H1 (cell line): ENCODE measurements around the gene NLK. TPM values are rescaled to one million over a fixed set of nuclear protein-coding genes. Genes with fewer than 3 reads are reported as not detected.
"Not testable (repeated sequence)": the region's sequence is repeated elsewhere in the genome, so short reads cannot be mapped to it uniquely, and the experiment has no call there.

Source experiments
- CTCF ChIA-PET: fragments of 300-600 bp; sonication (Branson Sonifier 250); formaldehyde crosslinking; loops from one replicate; lab custom pipeline; 2021; ENCODE audit not compliant: partially characterized antibody; lab: Charles Lee
- POLR2A ChIA-PET: fragments of 300-600 bp; sonication (Branson Sonifier 250); formaldehyde crosslinking; loops from one replicate; lab custom pipeline; 2021; ENCODE audit warnings: inconsistent platforms; ENCODE audit not compliant: partially characterized antibody; lab: Charles Lee
- DNase-seq, 2 experiments: peaks; one replicate each; pipeline versions ENCODE4 v3.0.0 to v3.0.0-alpha.2; 2010 to 2022; ENCODE audit warnings: low spot score in 2 of 2, low read depth in 1 of 2, mixed read lengths in 1 of 2
- FAIRE-seq: peaks from 2 replicates; lab custom pipeline; 2011; peaks lifted over from hg19 to GRCh38; lab: Jason Lieb, UNC
- H2AFZ ChIP-seq: 2 replicates; pipeline ENCODE4 v1.8.1; 2012; ENCODE audit warnings: low read length, inconsistent platforms
- H2AK5ac ChIP-seq: 2 replicates; pipeline ENCODE4 v1.6.1; 2013; ENCODE audit warnings: low read depth, low read length
- H2BK120ac ChIP-seq: replicated peaks from 2 replicates; pipeline ENCODE3; 2013; ENCODE audit warnings: low read depth, low read length, inconsistent platforms
- H2BK12ac ChIP-seq: 2 replicates; pipeline ENCODE4 v1.6.1; 2013; ENCODE audit warnings: low read depth, low read length
- H2BK15ac ChIP-seq: 2 replicates; pipeline ENCODE4 v1.6.1; 2013; ENCODE audit warnings: low read length
- H2BK20ac ChIP-seq: 2 replicates; pipeline ENCODE4 v1.6.1; 2013; ENCODE audit warnings: low read length
- H2BK5ac ChIP-seq: 2 replicates; pipeline ENCODE4 v1.6.1; 2013; ENCODE audit warnings: low read depth, low read length
- H3K14ac ChIP-seq: 2 replicates; pipeline ENCODE4 v1.6.1; 2013; ENCODE audit warnings: inconsistent platforms; ENCODE audit not compliant: insufficient read length
- H3K18ac ChIP-seq: 2 replicates; pipeline ENCODE4 v1.6.1; 2013; ENCODE audit warnings: low read length; ENCODE audit errors: extremely low read depth
- H3K23ac ChIP-seq: 2 replicates; pipeline ENCODE4 v1.6.1; 2013; ENCODE audit warnings: inconsistent platforms; ENCODE audit not compliant: insufficient read length
- H3K23me2 ChIP-seq: 2 replicates; pipeline ENCODE4 v1.6.1; 2013; ENCODE audit warnings: low read depth, low read length
- H3K27ac ChIP-seq: 2 replicates; pipeline ENCODE4 v1.6.1; 2011; ENCODE audit warnings: low read depth, low read length, inconsistent platforms
- H3K27me3 ChIP-seq, 4 experiments: replicated peaks in 1 of 4; 1 replicate in 1 of 4; 2 replicates in 3 of 4; pipeline versions ENCODE4 v1.6.1 to v1.8.1; 2011 to 2013; ENCODE audit warnings: low read length in 3 of 4, mild to moderate bottlenecking in 3 of 4, inconsistent platforms in 2 of 4, mixed read lengths in 2 of 4, moderate library complexity in 1 of 4; ENCODE audit not compliant: control insufficient read depth in 3 of 4, insufficient read depth in 3 of 4; ENCODE audit errors: extremely low read depth in 1 of 4
- H3K36me3 ChIP-seq, 4 experiments: 2 replicates each; pipeline versions ENCODE4 v1.6.1 to v1.8.1; 2011 to 2013; ENCODE audit warnings: mild to moderate bottlenecking in 4 of 4, low read length in 3 of 4, moderate library complexity in 2 of 4, control low read depth in 1 of 4, inconsistent platforms in 1 of 4; ENCODE audit not compliant: insufficient read depth in 4 of 4, control insufficient read depth in 2 of 4
- H3K4ac ChIP-seq: replicated peaks from 2 replicates; pipeline ENCODE3; 2013; ENCODE audit warnings: low read length, low read depth, mixed read lengths, inconsistent platforms; ENCODE audit not compliant: insufficient read length
- H3K4me1 ChIP-seq, 4 experiments: replicated peaks in 1 of 4; 1 replicate in 1 of 4; 2 replicates in 3 of 4; pipeline versions ENCODE4 v1.6.1 to v1.8.1; 2011 to 2013; ENCODE audit warnings: low read length in 3 of 4, inconsistent platforms in 2 of 4, mixed read lengths in 1 of 4; ENCODE audit not compliant: insufficient read depth in 4 of 4, control insufficient read depth in 3 of 4
- H3K4me2 ChIP-seq, 2 experiments: 2 replicates each; pipeline versions ENCODE4 v1.6.1 to v1.8.1; 2011 to 2013; ENCODE audit warnings: low read depth in 2 of 2, low read length in 2 of 2, control low read depth in 1 of 2, inconsistent platforms in 1 of 2, mild to moderate bottlenecking in 1 of 2; ENCODE audit not compliant: insufficient read depth in 1 of 2
- H3K4me3 ChIP-seq, 4 experiments: fragments of 200-600, 300-600 bp in 1 of 4; sonication (generic), shearing (Covaris generic), sonication (Bioruptor Twin) in 1 of 4; 2 replicates each; pipeline versions ENCODE4 v1.5.1 to v1.8.1; 2011 to 2016; ENCODE audit warnings: low read length in 4 of 4, low read depth in 3 of 4, control low read depth in 2 of 4, inconsistent platforms in 2 of 4, mild to moderate bottlenecking in 2 of 4, mixed read lengths in 1 of 4, moderate library complexity in 1 of 4; ENCODE audit not compliant: insufficient read depth in 2 of 4; ENCODE audit errors: extremely low read depth in 1 of 4
- H3K56ac ChIP-seq: replicated peaks from 2 replicates; pipeline ENCODE3; 2013; ENCODE audit warnings: low read depth, mild to moderate bottlenecking, mixed read lengths, low read length, inconsistent platforms; ENCODE audit not compliant: insufficient read length
- H3K79me1 ChIP-seq: 2 replicates; pipeline ENCODE4 v1.6.1; 2013; ENCODE audit warnings: low read depth, low read length, control low read depth
- H3K79me2 ChIP-seq, 2 experiments: 2 replicates each; pipeline versions ENCODE4 v1.6.1 to v1.8.1; 2012 to 2013; ENCODE audit warnings: low read length in 2 of 2, mild to moderate bottlenecking in 2 of 2, inconsistent platforms in 1 of 2; ENCODE audit not compliant: insufficient read depth in 2 of 2, control insufficient read depth in 1 of 2
- H3K9ac ChIP-seq, 4 experiments: replicated peaks in 1 of 4; 1 replicate in 1 of 4; 2 replicates in 3 of 4; pipeline versions ENCODE4 v1.6.1 to v1.8.1; 2011 to 2013; ENCODE audit warnings: low read depth in 3 of 4, low read length in 3 of 4, control low read depth in 2 of 4, mild to moderate bottlenecking in 2 of 4, moderate library complexity in 2 of 4, inconsistent platforms in 1 of 4; ENCODE audit errors: extremely low read depth in 1 of 4
- H3K9me3 ChIP-seq, 2 experiments: 2 replicates each; pipeline versions ENCODE4 v1.6.1 to v1.8.1; 2012 to 2013; ENCODE audit warnings: mild to moderate bottlenecking in 2 of 2, moderate library complexity in 2 of 2, control low read depth in 1 of 2, inconsistent platforms in 1 of 2, low read depth in 1 of 2, low read length in 1 of 2, mixed read lengths in 1 of 2; ENCODE audit not compliant: insufficient read depth in 2 of 2
- H4K20me1 ChIP-seq, 2 experiments: replicated peaks in 1 of 2; 2 replicates each; pipeline versions ENCODE3 to v1.8.1; 2011 to 2013; ENCODE audit warnings: inconsistent platforms in 2 of 2, low read length in 2 of 2, mild to moderate bottlenecking in 1 of 2; ENCODE audit not compliant: insufficient read depth in 2 of 2, control insufficient read depth in 1 of 2
- H4K5ac ChIP-seq: 2 replicates; pipeline ENCODE4 v1.6.1; 2013; ENCODE audit warnings: low read length, low read depth, mixed read lengths, inconsistent platforms; ENCODE audit not compliant: insufficient read length
- H4K8ac ChIP-seq: 2 replicates; pipeline ENCODE4 v1.8.0; 2013; ENCODE audit warnings: mild to moderate bottlenecking, moderate library complexity, low read length, inconsistent platforms; ENCODE audit not compliant: insufficient read depth; ENCODE audit errors: extremely low read depth
- H4K91ac ChIP-seq: replicated peaks from 2 replicates; pipeline ENCODE3; 2013; ENCODE audit warnings: low read length, mixed read lengths, inconsistent platforms; ENCODE audit not compliant: insufficient read length
- WGBS, 2 experiments: shearing (Covaris generic) in 1 of 2; methylation state at CpG; one replicate each; pipeline versions ENCODE4 v1.1.6 to v1.1.7; 2013 to 2015; ENCODE audit warnings: low lambda C conversion rate in 2 of 2, mixed read lengths in 2 of 2, inconsistent platforms in 1 of 2, low coverage in 1 of 2, missing lambda C conversion rate in 1 of 2; ENCODE audit not compliant: insufficient replicate concordance in 2 of 2, insufficient coverage in 1 of 2, insufficient read length in 1 of 2; ENCODE audit errors: extremely low coverage in 1 of 2, missing lambda C conversion rate in 1 of 2; 5-methylcytosine and 5-hydroxymethylcytosine counted together
- polyA plus RNA-seq, 7 experiments: library from polyadenylated mRNA; depleted of rRNA in 3 of 7; stranded (reverse) in 5 of 7; unstranded in 2 of 7; fragments of >200 nt in 5 of 7; fragments of 200-250 nt in 2 of 7; gene quantifications; 1 replicate in 5 of 7; 2 replicates in 1 of 7; 4 replicates in 1 of 7; pipeline versions ENCODE4 v1.2.1 to v1.2.3, GENCODE V29; 2011 to 2013; ENCODE audit warnings: missing spikeins in 2 of 7, mixed read lengths in 2 of 7
- total RNA-seq: library from RNA; stranded (reverse); fragmentation: NEBNext Ultra II Directional; extraction: Animal tissue kit (Norgen Biotek cat#: 25700); gene quantifications from 2 replicates; pipeline ENCODE4 v1.2.1, GENCODE V29; 2021

NLK gene
- total and polyA plus RNA-seq, 2 of the 8 experiments (the other 6 are each of a cell fraction or from before 2014, with no cell fraction given) = 30.8 to 49.9 TPM

- H3K4me3 ChIP-seq, H3K36me3 ChIP-seq, H3K56ac ChIP-seq, H3K4me2 ChIP-seq, H3K9me3 ChIP-seq, H3K18ac ChIP-seq, H3K79me2 ChIP-seq, H2BK20ac ChIP-seq, DNase-seq, H4K5ac ChIP-seq, H4K91ac ChIP-seq, H2AK5ac ChIP-seq, H2BK120ac ChIP-seq, H3K23me2 ChIP-seq, H3K14ac ChIP-seq, H3K27me3 ChIP-seq, H2AFZ ChIP-seq, H3K23ac ChIP-seq, H3K4me1 ChIP-seq, H4K20me1 ChIP-seq, H4K8ac ChIP-seq, H2BK12ac ChIP-seq, H3K9ac ChIP-seq, H2BK5ac ChIP-seq, H3K79me1 ChIP-seq, H3K4ac ChIP-seq, H2BK15ac ChIP-seq, H3K27ac ChIP-seq, FAIRE-seq: not testable (repeated sequence)
- POLR2A ChIA-PET = interaction anchor here (0.7 to 1.8 kb wide), 2 partner anchors 13 to 122 kb away, joined by 3 to 5 read pairs; partner anchors contain the start of gene POLDIP2
- CTCF ChIA-PET = interaction anchor here (0.8 to 17.5 kb wide), 10 partner anchors 11 to 450 kb away, joined by 3 to 266 read pairs (median 3); no protein-coding TSS in a partner anchor
- 88% methylated on average over 12 of the region's 12 CpGs; no CpG with 5 or more reads in 1 of the 2 experiments for WGBS, 2 experiments
These were observed 192.7 kb downstream of the NLK start for GRCh38 chr17:28235066-28235700.
